ENCODE measurements around the gene ACY1. TPM values are rescaled to one million over a fixed set of nuclear protein-coding genes. Genes with fewer than 3 reads are reported as not detected.

The ACY1 gene
- total RNA-seq, 2 donors from 2014 or later = 58.2 to 69.4 TPM

DNA sequence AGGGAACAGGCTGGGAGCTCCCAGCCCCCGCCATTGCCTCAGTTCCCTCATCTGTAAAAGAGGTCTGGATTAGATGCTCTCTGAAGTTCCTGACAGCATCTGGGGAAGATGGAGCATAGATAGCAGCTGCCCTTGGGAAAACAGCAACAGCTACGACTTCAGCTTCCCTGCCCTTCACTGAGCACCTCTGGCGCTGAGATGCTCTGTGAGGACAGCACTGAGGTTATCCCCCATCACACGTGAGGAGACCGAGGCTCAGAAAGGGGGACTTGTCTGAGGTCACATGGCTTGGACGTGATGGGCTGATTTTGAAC, 23.4 kb downstream of the ACY1 start:
- no peak for DNase-seq
- Mint-ChIP-seq H3K4me1 (peaks cover 18% of the 10 kb centered on the region), H3K9me3 (no peaks in the 10 kb centered on the region), H3K27me3 (ENCODE audit: insufficient read depth) (peaks cover 15% of the 10 kb centered on the region), H3K27ac (no peak overlapping the region), H3K4me3 (no peak overlapping the region), H3K36me3 (ENCODE audit: low read depth) (no peaks in the 10 kb centered on the region)
- 91 to 95% methylated on average over 4 to 6 of the region's 6 CpGs for WGBS, 2 experiments (ENCODE audit: insufficient coverage in 1 of 2, insufficient read length in 1 of 2)
- peaks cover 6% of the 10 kb centered on the region for H3K4me1 ChIP-seq (ENCODE audit: control insufficient read depth, insufficient read depth, low read length)
- no peak overlapping the region for H3K4me3 ChIP-seq (ENCODE audit: low read length)
- no peak overlapping the region for H3K9ac ChIP-seq (ENCODE audit: extremely low read depth, low read length, poor library complexity, severe bottlenecking)
- H3K9me3 ChIP-seq (ENCODE audit: control insufficient read depth, low read length) = no peaks in the 10 kb centered on the region
- H3K36me3 ChIP-seq (ENCODE audit: control insufficient read depth, insufficient read depth, low read length) = no peaks in the 10 kb centered on the region
- no peaks in the 10 kb centered on the region for H3K27me3 ChIP-seq (ENCODE audit: control insufficient read depth, insufficient read depth, low read length, poor library complexity, severe bottlenecking)
- no peak overlapping the region for H3K27ac ChIP-seq (ENCODE audit: low read depth, low read length)
- TF ChIP-seq, protein P1, sequence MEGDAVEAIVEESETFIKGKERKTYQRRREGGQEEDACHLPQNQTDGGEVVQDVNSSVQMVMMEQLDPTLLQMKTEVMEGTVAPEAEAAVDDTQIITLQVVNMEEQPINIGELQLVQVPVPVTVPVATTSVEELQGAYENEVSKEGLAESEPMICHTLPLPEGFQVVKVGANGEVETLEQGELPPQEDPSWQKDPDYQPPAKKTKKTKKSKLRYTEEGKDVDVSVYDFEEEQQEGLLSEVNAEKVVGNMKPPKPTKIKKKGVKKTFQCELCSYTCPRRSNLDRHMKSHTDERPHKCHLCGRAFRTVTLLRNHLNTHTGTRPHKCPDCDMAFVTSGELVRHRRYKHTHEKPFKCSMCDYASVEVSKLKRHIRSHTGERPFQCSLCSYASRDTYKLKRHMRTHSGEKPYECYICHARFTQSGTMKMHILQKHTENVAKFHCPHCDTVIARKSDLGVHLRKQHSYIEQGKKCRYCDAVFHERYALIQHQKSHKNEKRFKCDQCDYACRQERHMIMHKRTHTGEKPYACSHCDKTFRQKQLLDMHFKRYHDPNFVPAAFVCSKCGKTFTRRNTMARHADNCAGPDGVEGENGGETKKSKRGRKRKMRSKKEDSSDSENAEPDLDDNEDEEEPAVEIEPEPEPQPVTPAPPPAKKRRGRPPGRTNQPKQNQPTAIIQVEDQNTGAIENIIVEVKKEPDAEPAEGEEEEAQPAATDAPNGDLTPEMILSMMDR (conservative IDR thresholded peaks at IDR 0.05) = no peak

DNA sequence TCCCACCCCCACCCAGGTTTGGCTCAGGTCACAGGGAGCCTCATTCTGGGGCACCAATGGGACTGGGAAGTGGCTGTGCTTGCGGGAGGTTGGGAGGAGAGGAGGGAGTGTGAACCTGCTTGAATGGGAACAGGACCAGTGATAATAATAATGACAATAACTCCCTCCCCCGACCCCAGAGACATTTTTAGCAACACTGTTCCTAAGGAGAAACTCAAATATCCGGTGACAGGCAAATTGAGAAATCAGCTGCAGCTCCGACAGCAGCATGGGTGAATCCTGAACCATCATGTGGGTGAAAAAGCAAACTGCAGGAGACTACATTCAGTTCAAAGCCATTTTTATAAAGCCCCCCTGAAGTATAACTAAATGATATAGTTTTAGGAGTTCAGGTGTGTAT, 24.0 kb downstream of the ACY1 start:
- 76% methylated on average over 4 of the region's 4 CpGs; no CpG with 5 or more reads in 1 of the 2 experiments for WGBS, 2 experiments (ENCODE audit: insufficient coverage in 1 of 2, insufficient read length in 1 of 2)
- Histone ChIP-seq H3K9ac (ENCODE audit: extremely low read depth, low read length, poor library complexity, severe bottlenecking) (no peak overlapping the region), H3K4me3 (ENCODE audit: low read length) (no peak overlapping the region), H3K4me1 (ENCODE audit: control insufficient read depth, insufficient read depth, low read length) (peaks cover 6% of the 10 kb centered on the region), H3K27me3 (ENCODE audit: control insufficient read depth, insufficient read depth, low read length, poor library complexity, severe bottlenecking) (no peaks in the 10 kb centered on the region), H3K27ac (ENCODE audit: low read depth, low read length) (no peak overlapping the region), H3K9me3 (ENCODE audit: control insufficient read depth, low read length) (no peaks in the 10 kb centered on the region), H3K36me3 (ENCODE audit: control insufficient read depth, insufficient read depth, low read length) (no peaks in the 10 kb centered on the region)
- Mint-ChIP-seq H3K27me3 (ENCODE audit: insufficient read depth) (peaks cover 11% of the 10 kb centered on the region), H3K36me3 (ENCODE audit: low read depth) (no peaks in the 10 kb centered on the region), H3K27ac (no peak overlapping the region), H3K4me1 (peaks cover 18% of the 10 kb centered on the region), H3K4me3 (no peak overlapping the region), H3K9me3 (no peaks in the 10 kb centered on the region)
- DNase-seq = no peak
- TF ChIP-seq, protein P1 (conservative IDR thresholded peaks at IDR 0.05) = no peak

DNA sequence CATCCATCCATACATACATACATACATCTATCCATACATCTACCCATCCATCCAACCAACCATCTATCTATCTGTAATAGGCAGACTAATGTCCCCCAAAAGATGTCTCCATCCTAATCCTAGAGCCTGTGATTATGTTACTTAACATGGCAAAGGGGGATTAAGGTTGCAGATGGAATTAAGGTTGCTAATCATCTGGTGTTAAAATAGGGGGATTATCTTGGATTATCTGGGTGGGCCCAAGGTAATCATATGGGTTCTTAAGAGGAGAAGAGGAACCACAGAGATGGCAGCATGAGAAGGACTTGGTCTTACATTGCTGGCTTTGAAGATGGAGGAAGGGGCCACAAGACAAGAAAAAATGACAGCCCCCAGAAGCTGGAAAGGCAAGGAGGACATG, 27.1 kb downstream of the ACY1 start:
- Histone ChIP-seq H3K9me3 (ENCODE audit: control insufficient read depth, low read length) (no peaks in the 10 kb centered on the region), H3K27me3 (ENCODE audit: control insufficient read depth, insufficient read depth, low read length, poor library complexity, severe bottlenecking) (no peaks in the 10 kb centered on the region), H3K4me3 (ENCODE audit: low read length) (no peak overlapping the region), H3K36me3 (ENCODE audit: control insufficient read depth, insufficient read depth, low read length) (no peaks in the 10 kb centered on the region), H3K4me1 (ENCODE audit: control insufficient read depth, insufficient read depth, low read length) (peaks cover 4% of the 10 kb centered on the region), H3K9ac (ENCODE audit: extremely low read depth, low read length, poor library complexity, severe bottlenecking) (no peak overlapping the region), H3K27ac (ENCODE audit: low read depth, low read length) (no peak overlapping the region)
- Mint-ChIP-seq H3K27ac (no peak overlapping the region), H3K4me3 (no peak overlapping the region), H3K4me1 (peaks cover 9% of the 10 kb centered on the region), H3K9me3 (no peaks in the 10 kb centered on the region), H3K36me3 (ENCODE audit: low read depth) (no peaks in the 10 kb centered on the region), H3K27me3 (ENCODE audit: insufficient read depth) (peaks cover 4% of the 10 kb centered on the region)
- TF ChIP-seq, protein P1 (conservative IDR thresholded peaks at IDR 0.05) = no peak
- no peak for DNase-seq

Measured in endodermal cell (in vitro differentiated cells).